Stimulated activated CD4-positive, alpha-beta T cell treated with anti-CD3 and anti-CD28 coated beads, Interleukin-4, amount 100 ng/mL, for 48 hours (primary cell): ENCODE data around the gene PSMB5.

Source experiments
- DNase-seq, 2 donors: peaks; one replicate each; pipeline ENCODE4 v3.0.0-alpha.2; 2020; ENCODE audit warnings: low read depth in 2 of 2

PSMB5 gene

DNA sequence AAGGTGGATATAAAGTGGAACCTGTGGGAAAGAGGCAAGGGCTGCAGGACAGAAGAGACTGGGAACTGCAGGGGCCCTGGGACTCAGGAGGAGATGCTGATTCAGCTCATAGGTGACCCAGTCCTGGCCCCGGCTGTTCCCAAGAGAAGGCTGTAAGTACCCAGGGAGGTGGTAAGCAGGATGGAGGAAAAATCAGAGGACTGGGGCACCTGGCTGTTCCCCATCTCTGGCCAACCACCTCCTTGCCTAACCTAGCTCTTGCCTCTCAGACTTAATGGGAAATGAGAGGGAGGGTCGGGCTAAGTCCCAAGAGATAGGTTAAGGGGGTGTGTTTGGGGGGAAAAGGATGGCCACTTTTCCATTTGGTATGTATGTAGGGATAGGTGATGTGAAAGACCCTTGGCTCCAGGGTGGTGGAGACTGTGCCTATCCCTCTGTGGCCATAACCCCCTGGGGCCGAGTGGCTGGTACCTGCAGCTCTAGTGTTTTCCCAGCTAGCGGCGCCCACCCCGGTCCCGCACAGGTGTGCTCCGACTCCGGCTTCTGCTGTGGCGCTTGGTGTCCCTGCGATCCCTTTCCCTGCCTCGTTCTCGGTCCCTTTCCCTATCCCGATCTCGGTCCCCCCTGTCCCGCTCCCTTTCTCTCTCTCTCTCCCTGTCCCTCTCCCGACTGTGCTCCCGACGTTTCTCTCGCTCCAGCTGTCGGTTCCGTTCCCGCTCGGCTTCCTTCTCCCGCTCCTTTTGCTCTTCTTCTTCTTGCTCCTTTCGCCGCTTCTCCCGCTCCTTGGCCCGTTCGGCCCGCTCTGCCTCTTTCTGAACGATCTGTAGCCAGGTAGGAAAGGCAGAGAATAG is 24.2 kb upstream of the PSMB5 start:
- no peak for DNase-seq

DNA sequence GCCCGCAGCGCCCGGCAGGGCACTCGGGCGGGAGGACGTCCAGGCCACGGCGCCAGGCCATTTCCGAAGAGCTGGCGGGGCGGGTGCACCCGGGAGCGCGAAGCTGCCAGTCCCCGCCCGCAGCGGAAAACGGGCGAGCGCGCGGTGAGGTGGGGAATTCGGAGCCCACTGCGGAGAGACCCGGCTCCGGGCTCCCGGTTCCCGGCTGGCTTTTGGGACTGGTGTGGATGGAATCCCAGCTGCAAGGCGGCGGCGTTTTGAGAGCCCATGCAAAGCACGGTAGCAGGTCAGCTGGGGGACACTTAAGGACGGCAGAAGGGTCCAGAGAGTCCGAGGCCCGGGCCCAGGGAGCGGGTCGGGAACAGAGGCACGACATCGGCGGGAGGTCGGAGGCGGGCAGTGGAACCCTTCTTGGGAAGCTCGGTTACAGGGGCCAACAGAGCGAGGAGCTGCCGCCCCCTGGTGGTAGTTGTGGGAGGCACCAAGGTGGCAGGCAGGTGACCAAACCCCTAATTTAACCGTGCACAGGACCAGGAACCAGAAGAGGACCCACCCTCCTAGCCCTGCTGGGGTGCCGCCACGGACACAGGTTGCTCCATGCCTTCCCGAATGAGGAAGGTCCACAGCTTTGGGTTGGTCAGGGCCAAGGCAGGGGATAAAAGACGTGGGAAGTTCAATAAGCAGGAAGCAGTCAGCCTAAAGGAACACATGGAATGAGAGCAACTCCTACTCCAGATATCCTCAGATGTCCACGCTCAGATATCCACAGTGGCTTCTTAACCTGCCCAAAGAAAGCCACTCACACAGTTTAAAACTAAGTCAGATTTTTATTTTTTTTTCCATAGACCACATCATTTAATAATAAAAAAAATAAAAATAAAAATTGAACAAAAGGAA is 23.3 kb upstream of the PSMB5 start:
- peak; percentile 84 to 88 for DNase-seq

DNA sequence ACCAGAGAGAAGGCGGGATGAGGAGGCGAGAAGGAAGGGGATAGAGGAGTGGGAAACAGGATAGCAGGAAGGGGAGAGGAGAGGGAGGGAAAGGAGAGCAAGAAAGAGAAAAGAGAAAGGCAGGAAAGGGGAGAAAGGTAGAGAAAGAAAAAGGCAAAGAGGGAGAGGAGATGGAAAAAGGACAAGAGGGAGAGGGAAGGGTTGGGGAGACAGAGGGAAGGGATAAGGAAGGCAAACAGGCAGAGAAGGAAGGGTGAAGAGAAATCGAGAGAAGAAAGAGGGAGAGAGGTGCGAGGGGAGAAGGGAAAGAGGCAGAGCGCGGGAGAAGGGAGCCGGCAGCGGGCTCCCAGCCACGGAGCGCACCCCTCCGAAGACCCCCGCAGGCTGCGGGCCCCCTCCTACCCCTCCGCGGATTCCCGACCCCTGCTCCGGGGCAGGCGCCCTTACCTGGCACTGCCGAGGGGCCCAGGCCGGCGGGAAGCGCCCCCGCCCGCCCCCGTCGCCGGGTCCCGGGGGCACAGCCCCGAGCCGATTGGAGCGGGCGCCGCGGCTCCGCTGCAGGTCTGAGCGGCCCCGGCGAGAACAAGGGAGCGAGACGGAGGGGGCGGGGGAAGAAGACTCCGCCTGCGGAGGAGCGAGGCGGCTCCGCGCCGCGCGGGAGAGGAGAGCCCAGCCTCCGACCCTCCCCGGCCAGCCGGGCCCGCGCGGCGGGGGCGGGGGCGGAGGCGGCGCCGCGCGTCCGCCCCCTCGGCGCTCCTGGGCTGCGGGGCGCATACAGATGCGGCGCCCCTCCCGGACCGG is 22.5 kb upstream of the PSMB5 start, which contains the start of gene CDH24:
Gene CDH24, minus strand, starts transcription at position 565 of the 801 bp plus-strand sequence. CDS start 1,787 bp downstream, outside the sequence.
- peak; percentile 57 to 64 for DNase-seq

DNA sequence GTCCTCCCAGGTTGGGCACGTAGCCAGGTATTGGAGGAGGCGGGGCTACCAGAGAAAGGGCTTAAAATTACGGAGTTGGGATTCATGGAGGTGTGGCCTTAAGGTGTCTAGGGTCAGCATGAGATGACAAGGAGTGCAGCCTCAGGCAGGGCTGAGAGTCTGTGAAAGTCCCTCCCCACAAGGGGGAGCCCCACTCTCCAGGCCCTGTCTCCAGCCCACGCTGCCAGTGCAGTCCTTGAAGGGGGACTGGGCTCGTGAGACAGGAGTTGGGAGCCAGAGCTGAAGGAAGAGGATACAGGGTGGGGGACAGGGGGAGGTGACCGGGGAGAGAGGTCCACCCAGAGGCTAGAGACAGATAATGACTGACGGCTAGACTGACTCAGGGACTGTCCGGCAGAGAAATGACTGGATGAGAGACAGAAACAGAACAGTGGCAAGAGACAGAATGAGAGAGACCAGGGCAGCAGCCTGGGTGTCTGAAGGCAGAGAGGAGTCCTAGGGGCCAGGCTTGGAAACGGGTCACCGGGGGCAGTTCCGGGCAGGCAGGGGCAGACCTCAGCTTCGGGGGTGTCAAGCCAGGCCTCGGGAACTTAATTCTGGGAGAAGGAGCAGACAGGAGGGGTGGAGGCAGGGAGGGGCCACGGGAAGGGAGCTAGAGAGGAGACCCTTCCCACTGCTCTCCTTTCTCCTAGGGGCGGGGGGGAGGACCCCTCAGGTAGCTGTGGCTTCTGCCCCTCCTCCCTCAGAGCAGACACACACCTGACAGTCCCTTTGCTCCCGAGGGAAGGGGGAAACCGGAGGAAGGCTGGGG is 21.6 kb upstream of the PSMB5 start:
- DNase-seq, result peak; percentile 42 to 59

DNA sequence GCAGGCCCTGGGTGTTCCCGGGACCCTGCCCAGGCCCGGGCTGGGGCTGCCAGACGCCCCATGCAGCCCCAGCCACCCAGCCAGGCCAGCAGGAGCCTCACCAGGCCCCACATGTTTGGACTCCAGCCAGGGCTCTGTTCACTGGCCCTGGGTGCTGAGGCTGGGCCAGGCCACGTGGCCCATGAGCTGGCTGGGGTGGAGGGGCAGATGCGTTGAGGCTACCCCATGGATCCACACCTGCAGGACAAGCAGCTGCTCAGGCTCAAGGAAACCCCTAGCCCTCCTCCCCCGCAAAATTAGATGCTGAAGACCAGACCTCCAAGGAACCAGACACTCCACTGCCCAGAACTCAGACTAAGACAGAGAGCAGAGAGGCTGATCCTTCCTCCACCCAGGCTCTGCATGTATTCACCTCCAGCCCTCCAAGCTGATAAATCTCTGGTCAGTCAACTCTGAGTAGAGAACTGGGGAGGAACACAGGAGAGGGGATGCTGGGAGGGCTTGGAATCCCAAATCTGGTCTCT is 21.0 kb upstream of the PSMB5 start:
- no peak for DNase-seq

DNA sequence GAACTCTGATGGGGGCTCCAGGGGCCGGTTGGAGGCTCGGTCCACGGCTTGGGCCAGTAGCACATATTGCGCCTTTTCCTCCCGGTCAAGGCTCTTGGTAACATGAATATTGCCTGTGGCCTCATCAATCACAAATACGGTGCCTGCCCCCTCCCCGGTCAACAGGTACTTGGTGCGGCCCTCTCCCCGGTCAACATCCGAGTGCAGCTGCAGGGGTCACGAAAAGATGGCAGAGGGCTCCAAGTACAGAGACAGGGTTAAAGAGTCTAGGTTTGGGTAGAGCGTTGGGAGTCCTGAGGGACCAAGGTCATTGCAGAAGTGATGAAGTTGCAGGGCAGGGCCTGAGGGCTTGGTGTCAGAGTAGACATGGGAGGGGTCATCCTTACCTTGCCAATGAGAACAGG is 20.4 kb upstream of the PSMB5 start:
- DNase-seq, result no peak

DNA sequence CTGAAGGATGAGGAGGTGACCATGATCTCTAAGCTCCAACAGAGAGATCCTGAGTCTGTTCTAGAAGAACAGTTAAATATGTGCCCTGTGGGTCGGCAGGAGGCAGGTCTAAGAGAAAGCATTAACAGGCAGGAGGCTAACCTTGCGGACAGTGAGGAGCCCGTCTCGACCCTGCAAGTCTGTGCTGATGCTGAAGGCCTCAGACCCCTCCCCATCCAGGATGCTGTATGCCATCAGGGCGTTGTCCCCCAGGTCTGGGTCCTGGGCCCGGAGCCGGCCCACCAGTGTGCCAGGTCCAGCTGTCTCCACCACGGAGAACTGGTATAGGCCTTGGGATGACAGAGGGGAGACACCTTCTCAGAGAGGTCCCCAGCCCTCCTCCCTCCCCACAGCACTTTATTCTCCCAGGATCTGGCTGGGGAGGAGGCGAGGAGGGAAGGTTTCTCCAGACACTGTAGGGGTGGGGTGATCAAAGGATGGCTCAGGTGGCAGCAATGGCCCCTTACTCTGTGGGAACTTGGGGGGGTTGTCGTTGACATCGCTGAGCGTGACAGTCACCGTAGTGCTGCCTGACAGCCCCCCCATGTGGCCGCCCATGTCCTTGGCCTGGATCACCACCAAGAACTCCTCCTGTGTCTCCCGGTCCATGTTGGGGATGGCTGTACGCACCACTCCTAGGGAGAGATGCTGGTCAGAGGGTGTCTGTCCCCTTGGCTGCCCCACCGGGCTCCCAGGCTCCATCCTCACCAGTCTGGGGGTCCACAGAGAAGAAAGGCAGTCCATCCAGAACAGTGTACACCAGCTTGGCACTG is 19.5 kb upstream of the PSMB5 start:
- no peak for DNase-seq

DNA sequence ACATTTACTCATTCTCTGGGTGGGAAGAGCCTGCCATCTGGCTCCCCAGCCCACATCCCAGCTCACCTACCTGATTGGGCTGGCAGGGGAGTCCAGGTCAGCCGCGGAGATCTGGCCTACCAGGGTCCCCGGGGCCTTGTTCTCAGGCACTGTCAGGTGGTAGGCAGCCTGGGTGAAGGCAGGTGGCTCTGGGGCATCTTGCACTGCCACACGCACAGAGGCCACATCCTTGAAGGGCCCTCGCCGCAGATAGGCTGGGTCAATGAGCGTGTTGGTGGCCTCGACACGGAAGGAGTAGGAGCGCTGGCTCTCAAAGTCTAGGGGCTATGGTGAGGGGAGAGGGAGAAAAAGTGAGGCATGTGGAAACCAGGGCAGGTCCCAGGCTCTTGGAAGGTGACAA is 18.7 kb upstream of the PSMB5 start:
- DNase-seq, result no peak

DNA sequence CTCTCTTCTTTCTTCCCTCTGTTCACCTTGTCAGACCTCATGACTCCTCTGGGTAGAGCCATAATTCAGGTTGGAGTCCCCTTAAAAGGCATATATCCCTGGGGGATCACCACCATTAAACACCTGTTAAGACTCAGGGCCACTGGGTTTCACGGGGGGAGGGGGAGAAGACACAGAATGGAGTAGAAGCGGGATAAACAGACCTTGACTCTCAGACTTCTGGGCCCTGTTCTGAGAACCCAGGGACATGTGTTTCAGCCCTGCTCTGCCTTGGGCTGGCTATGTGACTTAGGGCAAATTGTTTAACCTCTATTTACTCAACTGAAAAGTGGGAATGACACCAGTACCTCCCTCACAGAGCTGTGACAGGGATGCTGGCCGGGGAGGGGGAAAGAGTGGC is 18.0 kb upstream of the PSMB5 start:
- DNase-seq, result no peak

DNA sequence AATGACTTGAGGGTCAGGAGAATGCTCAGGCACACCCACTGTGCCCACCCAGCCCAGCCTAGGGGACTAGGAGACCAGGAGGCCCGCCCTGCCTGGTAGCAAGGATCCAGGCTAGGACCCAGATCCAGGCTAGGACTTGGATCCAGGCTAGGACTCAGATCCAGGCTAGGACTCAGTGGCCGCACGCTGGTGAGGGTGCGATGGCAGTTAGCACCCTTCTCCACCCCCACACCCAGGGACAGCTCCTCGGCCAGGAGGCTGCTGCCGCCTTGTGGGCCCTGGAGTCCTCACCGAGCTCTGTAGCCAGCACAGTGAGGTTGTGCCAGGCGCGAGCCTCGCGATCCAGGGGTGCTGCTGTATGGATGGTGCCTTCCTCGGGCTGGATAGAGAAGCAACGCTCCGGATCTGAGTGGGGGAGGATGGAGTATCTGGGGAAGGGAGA is 17.5 kb upstream of the PSMB5 start:
- DNase-seq, result no peak

DNA sequence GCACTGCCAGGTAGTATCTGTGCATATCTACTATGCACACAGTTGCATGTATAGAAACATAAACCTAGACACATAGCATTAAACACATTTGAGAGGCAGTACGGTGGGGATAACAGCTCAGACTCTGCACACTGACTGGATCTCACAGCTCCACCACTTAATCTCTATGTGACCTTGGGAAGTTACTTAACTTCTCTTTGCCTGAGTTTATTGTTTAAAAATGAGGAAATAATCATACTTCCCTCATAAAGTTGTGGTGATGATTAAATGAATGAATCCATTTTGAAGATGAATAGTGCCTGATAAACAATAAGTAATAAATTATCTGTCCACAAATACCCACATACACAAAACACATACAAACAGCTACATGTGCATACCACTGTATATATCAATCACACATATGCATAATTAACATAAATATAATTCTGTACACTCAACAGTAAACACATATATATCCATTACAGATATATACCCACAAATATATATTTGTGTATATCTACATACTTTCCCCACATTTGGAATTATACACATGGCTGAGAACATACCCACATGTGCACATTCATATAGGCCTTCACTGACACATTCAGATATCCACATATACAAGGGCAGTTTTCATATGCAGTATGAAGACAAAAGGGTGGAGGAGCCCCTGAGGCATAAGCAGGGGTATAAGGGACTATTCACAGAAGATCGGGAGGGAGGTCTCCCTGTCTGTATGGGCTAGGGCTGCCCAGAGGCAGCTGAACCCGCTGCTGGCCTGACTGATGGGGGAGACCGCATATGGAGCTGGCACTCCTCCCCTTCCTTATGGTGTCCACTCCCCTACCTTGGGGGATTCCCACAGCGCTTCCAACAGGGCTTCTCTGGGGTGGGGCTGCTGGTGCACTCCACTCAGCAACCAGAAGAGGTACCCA is 16.7 kb upstream of the PSMB5 start:
- no peak for DNase-seq

DNA sequence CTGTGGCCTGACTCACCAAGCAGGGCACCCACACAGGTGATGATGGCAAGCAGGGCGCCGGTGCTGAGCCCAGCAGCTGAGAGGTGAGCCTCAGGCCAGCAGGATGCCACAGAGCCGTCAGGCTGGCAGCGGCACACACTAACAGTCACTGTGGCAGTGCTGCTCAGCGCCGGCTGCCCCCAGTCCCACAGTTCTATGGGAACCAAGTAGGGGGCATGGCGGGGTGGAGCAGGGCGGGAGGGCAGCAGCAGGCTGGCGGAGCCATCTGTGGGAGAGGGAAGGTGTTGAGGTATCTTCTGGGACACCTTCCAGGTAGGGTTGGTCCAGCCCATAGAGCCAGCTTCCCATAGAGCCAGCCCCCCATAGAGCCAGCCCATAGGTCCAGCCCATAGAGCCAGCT is 14.3 kb upstream of the PSMB5 start:
- DNase-seq, result no peak

DNA sequence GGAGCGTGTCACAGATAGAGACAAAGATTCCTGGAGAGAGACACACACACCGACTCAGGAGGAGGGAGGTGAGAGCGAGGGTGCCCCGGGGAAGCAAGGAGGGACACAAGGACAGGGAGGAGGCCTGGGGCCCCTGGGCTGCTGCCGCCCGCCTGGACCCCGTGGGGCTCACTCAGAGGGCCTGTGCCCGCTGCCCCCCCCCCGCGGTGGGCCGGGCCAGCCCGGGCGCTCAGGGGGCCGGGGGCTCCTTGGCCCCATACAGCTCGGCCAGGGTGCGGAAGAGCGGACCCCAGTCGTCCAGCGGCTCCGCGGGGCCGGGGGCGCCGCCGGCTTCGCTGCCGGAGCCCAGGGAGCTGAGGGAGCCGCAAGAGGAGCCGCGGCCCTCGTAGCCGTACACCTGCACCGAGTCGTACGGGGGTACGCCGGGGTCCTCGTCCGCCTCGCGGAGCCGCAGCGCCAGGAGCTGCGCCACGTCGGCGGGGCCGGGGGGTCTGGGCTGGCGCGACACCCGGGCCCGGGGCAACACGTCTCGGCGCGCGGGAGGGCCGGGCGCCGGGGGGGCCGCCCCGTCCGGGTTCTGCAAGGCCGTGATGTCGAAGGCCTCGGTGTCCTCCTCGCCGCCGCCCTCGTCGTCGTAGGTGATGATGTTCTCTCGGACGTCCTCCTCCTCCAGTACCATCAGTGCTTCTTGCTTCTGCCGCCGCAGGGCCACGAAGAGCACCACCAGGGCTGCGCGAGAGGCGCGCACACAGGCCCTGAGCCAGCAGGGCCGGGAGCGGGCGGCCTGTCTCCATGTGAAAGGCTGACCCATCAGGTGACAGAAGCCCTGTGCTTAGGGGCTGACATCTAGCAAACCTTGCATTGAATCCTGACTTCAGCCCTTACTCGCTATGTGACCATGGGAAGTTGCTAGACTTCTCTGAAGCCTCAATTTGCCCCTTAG is 13.3 kb upstream of the PSMB5 start:
- no peak for DNase-seq

DNA sequence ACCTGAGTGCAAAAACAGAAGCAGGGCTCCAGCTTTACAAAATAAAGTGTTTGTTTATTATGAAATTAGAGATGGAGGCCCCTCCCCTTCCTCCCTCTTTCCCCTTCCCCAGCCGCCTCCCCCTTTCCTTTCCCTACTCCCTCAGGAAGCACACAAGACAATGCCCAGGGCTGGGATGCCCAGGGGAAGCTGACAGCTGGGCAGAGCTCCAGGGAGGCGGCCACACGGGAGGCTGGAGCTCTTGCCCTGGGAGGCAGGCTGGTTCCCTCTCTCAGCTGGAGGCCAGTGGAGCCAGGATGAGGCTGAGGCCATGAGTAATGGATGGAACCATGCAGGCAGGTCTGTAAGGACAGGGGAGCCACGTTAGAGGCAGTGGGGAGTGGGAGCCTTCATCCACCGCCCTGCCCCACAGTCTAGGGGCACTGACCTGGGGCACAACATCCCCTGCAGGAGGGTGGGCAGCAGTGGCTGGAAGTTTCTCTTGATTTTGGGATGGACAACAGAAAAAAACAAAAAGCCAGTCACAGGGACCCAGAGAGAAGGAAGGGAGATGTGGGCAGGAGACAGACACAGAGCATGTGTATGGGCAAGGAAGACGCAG is 12.4 kb upstream of the PSMB5 start:
- DNase-seq, result no peak

DNA sequence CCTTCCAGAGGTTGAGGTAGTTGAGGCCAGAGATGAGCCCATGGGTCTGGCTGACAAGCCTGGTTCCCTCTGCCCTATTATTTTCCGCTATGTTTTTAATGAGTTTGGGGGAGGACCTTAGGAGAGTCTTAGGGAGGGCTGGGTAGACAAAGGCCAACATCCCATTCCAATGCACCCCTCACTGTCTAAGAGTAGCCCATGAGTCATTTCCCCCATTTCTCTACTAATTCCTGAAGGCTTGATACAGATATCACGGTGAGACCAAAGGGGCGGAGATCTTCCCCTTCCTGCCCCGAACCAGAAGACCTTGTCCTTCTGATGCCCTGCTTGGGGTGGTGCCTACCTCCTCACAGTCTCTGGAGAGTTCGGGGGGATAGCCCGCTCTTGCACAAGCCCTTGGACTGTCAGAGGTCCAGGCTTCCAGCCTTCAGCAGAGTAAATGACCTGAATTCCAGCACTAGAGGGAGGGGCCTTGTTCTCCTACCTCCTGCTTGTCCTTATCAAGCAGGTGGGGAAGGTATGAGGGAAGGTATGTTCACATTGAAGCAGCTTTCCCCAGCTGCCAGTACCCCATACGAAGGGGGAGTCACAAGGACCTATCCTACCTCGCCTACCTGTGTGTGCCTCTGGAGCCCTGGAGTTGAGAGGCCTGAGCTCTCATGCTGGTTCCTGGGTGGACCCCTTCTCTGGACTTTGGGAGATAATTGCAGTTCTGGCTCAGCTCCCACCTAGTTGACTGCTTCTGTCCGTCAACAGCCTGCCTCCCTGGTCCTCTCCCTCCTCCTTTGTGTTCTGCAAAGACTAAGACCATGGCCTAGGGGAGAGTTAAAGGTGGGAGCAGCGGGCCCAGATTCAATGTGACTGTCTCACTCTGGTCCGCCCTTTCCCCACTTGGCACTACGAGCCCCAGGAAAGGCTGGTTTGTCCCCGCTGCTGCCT is 11.0 kb upstream of the PSMB5 start:
- DNase-seq, result no peak

DNA sequence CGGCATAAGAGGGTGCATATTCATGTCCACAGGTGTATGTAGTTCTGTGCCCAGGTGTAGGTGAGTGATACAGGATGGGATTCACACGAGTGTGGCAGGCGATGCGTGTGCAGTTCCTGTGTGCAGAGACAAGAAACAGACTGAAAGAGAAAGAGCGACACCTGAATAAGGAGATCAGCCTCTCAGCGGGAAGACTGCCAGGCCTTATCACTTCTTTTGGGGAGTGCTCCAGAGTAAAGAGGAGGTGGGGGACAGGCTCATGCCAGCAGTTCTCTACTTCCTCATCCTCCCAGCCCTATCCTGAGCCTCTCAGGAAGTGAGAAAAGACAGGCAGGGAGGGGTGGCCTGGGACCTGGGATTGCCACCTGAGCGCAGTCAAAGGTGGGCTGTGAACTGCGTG is 10.1 kb upstream of the PSMB5 start:
- DNase-seq, result no peak
